GM18508 (cell line): ENCODE results near the gene ADGRG4.
"Not testable (repeated sequence)": the region's sequence is repeated elsewhere in the genome, so short reads cannot be mapped to it uniquely, and the experiment has no call there.

ENCODE experiments used
- ATAC-seq: cut with Tn5 transposase; IDR thresholded peaks from one replicate; pipeline ENCODE4 v1.9.1; 2021; ENCODE audit warnings: moderate number of reproducible peaks; ENCODE audit not compliant: insufficient read depth, unreplicated experiment

Gene ADGRG4

GRCh38 chrX:136380010-136380769, 79.4 kb downstream of the ADGRG4 start:
- no peak for ATAC-seq

DNA sequence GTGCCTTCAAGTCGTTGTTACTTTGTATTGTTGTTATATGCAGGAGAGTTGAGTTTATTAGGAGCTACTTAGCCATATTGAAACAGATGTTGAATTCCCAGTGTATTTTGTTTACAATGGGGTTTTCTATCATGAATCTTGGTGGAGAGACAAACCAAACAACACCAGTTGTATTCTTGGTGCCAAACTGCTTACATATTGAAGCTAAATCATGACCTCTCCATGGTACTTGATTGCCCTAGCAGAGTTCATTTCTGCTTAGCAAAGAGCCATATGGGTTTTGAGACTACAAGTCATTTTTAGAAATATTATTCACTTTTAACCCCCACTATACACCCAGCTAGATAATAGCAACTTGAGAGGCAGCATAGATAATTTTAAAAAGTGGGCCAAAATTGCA, 85.4 kb downstream of the ADGRG4 start:
- ATAC-seq = no peak

- ATAC-seq = no peak
Observed at GRCh38 chrX:136386826-136387225, 86.1 kb downstream of the ADGRG4 start.

DNA sequence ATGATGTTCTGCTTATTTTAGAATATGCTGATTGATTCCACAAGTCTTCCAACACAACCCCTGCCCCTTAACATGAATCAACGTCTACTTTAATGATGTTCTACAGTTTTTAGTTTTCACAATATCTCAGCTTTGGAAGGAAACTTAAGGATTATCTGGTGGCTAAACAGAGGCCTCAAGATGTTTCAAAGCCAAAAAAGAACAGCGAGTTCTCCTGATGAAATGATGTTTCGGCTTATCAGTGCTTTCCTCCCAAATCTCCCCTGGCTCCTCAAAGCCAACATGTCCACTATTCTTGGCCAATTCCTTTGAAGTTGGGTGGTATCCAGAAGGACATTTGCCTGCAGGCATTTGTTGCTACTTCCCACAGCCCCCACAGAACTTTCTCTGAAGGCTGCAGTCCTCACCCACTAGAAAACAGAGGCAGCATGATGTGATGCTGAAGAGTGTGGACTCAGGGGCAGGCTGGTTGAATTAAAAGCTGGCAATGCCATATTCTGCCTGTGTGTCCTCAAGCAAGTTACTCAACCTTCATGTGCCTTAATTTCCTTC, 87.3 kb downstream of the ADGRG4 start:
- ATAC-seq = no peak

GRCh38 chrX:136390921-136391320, 90.2 kb downstream of the ADGRG4 start:
- no peak for ATAC-seq

DNA sequence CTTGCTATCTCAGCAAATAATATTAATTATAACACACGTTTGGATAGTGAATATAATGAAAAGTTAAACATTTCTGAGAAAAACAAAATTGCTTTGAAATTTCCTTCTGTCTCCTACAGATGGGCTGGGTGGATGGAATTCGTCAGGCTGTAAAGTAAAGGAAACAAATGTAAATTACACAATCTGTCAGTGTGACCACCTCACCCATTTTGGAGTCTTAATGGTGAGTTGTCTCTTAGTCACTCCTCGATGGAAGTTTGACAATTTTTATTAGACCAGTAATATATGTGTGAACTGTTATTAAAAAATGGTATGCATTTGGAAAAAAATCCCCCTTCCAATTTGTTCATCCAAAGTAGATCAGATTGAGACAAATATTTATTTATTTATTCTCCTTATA, 94.5 kb downstream of the ADGRG4 start:
- ATAC-seq = no peak

DNA sequence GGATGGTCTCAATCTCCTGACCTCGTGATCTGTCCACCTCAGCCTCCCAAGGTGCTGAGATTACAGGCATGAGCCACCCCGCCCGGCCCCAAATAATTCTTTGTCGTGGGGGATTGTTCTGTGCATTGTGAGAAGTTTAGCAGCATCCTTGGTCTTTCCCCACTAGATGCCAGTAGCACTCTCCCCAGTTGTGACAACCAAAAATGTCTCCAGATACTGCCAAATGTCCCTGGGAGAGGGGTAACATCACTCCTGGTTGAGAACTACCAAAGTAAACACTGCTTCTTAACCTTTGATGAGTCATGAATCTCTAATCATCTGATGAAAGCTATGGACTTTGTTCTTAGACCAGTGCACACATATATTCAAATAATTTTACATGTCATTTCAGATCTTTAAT, 96.2 kb downstream of the ADGRG4 start:
- no peak for ATAC-seq

DNA sequence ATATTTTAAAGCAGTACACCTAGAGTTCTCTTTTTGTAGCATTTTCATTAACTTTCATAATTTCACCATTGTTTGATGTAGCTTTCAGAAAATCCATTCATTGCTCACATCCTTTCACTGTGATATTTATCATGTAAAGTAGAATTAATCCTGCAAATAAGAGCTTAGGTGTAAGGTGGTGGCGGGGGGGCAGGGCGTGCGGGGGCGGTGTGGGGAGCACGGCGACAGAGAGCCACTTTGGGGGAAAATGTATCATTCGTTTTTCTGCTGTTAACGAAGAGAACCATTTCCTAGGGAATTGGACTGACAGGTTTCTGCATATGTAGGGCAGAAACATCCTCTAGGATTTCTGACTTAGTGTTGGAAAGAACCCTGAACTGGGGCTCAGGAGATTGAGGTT, 104.4 kb downstream of the ADGRG4 start:
- ATAC-seq = no peak

DNA sequence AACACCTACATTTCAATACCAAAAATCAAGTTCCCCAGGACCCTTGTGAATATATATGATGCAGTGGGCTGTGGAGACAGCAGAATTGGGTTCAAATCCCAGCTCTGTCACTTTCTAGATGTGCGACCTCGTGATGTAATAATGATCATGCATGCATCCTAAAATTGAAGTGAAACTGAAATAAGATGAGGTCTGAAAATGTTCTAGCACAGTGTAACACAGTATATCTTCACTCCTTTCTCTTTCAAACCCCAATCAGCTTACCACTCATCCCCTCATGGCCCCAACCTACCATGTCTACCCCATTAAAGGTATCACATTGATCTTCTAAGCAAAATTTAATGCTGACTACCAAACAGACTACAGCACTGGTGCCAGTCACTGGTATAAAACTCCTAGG, 117.0 kb downstream of the ADGRG4 start:
- no peak for ATAC-seq

DNA sequence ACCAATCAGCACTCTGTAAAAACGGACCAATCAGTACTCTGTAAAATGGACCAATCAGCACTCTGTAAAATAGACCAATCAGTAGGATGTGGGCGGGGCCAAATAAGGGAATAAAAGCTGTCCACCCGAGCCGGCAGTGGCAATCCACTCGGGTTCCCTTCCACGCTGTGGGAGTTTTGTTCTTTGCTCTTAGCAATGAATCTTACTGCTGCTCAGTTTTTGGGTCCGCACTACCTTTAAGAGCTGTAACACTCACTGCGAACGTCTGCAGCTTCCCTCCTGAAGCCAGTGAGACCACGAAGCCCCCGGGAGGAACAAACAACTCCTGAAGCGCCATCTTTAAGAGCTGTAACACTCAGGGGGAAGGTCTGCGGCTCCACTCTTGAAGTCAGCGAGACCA, 120.6 kb downstream of the ADGRG4 start:
- no peak for ATAC-seq

DNA sequence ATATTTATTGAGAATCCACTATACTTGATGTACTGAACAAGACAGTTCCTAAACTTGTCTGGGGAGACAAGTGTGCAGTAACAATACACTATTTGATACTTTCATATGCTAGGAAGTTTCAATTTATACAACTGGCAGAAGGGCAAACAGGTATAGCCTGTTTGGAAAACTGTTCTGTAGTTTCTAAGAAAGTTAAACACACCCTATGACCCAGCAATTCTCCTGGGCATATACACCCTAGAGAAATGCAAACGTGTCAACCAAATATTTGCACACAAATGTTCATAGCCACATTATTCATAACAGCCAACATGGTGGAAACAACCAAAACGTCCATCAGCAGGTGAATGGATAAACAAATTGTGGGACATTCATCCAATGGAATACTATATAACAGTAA, 123.0 kb downstream of the ADGRG4 start:
- ATAC-seq = no peak

DNA sequence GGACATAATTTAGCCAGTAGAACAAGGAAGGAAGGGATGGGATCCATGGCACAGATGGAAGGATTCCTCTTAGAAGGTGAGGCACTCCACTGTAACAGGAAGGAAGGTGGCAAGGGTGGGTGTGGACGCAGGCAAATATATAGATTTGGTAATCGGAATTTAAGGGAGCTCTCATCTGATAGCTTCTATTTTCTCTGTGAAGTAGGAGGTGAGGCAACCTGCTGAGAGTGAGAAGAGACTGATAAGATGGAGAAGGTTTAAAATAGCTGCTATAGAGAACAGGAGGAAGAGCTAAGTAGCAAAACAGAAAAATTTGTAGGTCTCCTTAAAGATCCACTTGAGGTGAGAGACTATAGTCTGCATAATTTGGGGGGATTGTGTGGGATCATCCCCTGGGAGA, 125.2 kb downstream of the ADGRG4 start:
- no peak for ATAC-seq

GRCh38 chrX:136431625-136432024, 130.9 kb downstream of the ADGRG4 start:
- ATAC-seq = no peak

GRCh38 chrX:136437774-136438173, 137.0 kb downstream of the ADGRG4 start:
- no peak for ATAC-seq

GRCh38 chrX:136438192-136438591, 137.4 kb downstream of the ADGRG4 start:
- ATAC-seq = no peak

- not testable (repeated sequence) for ATAC-seq
Observed at GRCh38 chrX:136445674-136446073, 144.9 kb downstream of the ADGRG4 start.

DNA sequence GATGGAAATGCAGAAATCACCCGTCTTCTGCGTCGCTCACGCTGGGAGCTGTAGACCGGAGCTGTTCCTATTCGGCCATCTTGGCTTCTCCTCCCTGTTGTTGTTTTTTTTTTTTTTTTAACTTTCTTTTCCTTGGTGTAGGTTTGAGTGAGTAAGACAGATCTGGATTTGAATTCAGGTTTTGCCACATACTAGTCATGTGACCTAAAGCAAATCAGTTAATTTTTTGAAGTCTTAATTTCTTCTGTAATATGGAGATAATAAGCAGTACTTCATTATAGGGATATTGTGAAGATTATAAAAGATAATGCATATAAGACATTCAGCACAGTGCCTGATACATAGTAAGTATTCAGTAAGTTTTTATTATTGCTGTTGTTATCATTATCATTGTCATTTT, 145.4 kb downstream of the ADGRG4 start:
- no peak for ATAC-seq

- no peak for ATAC-seq
Observed at GRCh38 chrX:136447308-136447707, 146.5 kb downstream of the ADGRG4 start.

GRCh38 chrX:136447968-136448367, 147.2 kb downstream of the ADGRG4 start:
- ATAC-seq = no peak

DNA sequence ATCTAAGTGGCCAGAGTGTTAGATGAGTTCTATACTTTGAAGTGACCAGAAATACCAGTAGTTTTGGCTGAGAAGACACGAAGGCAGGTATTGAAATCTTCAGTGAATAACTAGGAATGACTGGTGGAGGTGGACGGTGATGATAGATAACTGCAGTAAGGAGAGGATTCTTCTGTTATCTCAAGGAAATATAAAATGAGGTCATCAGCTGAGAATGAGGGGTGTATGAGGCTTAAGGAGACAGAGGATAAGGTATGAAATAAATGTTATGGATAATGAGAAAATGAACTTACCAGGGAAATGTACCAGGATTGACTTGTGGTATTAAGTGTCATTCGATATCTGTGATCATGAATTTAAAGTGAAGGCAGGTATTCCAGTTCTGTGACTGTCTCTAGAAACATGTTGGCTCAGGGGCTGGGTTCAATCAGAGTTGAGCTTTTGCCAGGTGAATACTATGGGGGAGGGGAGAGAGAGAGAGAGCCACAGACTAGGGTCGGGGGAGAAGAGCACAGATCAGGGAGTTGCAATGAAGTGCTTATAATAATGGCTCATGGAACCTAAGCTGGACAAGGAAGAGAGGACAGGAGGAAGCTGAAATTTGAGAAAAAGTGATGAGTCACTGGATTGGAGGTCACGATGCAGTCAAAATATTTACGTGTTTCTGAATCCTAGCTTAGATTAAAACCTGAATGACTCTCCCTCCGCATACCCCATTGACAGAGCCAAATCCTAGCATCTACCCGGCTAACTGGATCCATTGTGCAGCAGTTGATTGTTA, 149.5 kb downstream of the ADGRG4 start:
- ATAC-seq = no peak

- no peak for ATAC-seq
Observed at GRCh38 chrX:136452614-136453013, 151.9 kb downstream of the ADGRG4 start.

DNA sequence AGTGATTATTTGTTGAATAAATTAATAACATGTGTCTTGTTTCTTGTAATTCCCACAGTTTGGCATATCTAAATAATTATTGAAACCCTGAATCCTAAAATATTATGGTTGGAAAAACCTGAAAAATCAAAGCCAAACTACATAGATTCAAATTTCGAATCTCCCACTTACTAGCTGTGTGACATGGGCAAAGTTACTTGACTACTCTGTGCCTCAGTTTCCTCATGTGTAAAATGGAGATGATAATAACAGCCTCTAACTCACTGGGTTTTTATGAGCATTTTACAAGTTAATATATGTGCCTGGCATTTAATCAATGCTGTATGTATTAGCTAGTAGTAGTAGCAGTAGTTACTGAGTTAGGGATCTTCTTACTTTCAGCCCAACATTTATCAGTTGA, 152.4 kb downstream of the ADGRG4 start:
- ATAC-seq = no peak
